Glomerular visceral epithelial cell (primary cell): Measurements from ENCODE around the gene ZSWIM8.
"Not testable (repeated sequence)": the region's sequence is repeated elsewhere in the genome, so short reads cannot be mapped to it uniquely, and the experiment has no call there.

ENCODE experiments used
- DNase-seq: peaks from one replicate; pipeline ENCODE4 v3.0.0-alpha.2; 2016; ENCODE audit errors: extremely low spot score

The ZSWIM8 gene

DNA sequence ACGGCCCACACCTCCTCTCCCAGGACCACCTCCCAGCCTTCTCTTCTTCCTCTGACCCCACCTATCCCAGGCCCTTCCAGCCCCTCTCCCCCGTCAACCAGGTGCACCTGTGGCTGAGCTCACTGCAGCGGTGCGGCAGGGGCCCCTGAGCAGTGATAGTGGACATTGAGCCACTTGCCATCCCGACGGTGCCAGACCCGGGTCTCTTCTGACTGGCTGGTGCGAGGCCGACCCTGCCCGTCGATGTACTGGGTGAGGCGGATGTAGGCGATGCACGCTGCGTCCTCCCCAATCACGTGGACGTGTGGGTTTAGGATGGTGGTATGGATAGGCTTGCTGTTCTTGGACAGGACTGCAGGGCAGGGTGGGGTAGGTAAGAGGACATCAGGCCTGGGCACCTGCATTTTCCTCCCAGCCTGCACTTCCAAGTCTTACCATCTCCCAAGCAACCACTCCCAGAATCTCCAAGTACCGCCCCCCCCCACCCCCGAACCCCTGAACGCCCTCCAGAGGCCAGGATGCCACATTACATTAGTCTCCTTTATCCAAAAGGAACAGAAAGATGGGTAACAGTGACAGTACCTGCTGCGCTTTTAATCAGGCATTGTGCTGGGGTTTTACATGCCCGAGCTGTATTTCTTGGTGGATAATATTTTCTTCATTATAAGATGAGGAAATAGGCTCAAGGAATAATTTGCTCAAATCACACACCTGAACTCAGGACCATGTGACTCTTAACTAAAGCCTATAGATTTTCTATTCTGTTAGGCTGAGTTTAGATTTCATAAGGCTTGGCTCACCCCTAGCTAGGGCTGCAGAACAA, 29.7 kb downstream of the ZSWIM8 start:
- peak; percentile 32 for DNase-seq

DNA sequence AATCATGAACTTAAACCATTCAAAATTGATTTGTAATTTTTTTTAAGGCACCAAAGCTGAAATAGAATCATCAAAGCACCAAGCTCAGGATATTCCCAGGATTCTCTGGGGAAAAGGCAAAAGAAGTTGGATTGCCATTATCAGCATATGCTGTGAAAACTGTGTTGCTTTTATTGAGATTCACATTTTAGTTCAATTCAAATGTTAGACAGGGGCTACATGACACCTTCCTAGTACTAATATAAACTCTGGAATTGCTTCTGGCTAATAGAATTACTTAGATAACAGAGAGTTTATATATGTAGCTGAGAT, 30.3 kb downstream of the ZSWIM8 start:
- no peak for DNase-seq

DNA sequence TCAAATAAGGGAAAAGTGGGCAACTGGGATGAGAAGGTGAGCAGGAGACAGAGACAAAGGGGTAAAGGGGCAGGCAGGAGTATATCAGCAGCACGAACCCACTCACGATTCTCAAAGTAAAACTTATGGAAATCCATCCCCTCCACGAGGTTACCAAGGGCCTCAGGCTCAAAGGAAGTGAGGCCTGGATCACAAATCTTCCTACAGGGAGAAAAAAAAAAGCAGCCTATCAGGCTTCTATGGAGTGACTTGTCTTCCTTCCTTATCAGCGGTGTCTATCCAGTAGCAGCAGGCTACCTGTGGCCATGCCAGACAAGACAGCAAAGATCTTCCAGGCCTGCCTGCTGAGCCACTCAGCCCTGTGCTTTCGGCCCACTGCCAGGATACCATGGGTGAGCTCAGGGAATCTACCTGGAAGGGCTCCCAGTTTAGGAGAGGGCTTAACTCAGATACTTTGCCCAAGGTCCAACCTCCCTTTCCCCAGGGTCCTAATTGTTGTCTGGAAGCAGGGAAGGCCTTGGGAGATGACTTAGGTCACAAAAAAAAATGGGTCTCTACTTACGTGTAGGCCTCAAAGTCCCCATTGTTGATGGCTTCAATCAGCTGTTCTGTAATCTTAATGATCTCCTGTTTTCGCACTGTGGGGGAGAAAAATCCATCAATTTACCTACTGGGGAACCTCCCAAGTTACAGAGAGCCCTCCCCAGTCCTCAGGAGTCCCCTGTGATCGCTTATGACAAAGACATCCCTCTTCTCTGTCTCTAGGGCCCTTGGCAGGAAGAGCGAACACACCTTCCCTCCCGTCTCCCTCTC, 31.7 kb downstream of the ZSWIM8 start:
- DNase-seq, result no peak

DNA sequence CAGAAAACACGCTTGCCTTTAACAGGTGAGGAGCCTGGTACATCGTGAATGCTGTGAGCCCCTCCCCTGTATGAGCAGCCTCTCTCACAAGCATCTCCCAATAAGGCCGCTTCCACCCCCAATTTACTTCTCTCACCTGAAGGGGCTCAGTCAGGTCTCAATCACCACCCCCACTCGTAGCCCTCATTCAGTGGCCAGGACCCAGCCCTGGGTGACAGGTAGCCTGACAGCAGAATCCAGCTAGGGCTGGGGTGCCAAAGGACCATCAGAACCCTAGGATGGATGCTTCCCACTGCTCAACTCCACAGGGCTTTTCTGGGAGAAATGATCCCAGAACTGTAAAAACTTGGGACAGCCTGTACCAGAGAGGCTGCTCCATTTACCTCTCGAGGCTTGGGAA, 32.4 kb downstream of the ZSWIM8 start:
- no peak for DNase-seq

DNA sequence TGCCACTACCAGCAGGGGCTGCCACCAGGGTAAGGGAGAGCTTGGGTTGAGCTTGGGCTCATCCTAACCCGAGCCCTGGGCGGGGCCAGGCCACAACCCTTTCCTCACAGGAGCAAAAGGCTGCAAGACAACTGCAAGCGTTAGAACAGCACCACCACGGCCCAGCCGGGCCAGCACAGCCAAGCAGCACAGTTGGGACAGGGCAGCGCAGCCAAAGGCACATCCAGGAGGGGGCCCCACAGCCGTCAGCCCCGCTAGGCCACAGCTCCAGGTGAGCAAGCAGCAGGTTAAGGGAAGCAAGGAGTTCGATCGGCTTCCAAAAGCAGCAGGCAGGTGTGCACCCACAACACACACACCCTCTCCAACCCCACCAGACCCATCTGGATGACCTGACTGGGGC, 33.0 kb downstream of the ZSWIM8 start:
- DNase-seq, result no peak

DNA sequence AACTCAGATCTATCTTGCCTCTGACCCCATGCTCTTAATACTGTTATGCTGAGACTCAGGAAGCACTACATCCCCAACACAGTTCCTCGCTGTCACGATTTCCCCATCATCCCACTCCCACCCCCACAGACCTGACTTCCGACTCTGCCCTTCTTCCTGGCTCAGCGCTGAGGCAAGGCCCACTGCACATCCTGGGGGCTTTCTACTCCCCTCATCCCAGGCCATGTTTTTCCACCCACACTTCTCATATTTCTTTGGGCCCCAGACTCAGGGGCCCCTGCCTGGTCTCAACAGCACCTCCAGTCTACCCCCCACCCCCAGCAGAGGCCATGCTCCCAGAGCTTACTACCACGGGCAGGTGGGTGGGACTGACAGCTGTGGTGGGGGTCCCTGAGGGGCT, 33.7 kb downstream of the ZSWIM8 start:
- no peak for DNase-seq

DNA sequence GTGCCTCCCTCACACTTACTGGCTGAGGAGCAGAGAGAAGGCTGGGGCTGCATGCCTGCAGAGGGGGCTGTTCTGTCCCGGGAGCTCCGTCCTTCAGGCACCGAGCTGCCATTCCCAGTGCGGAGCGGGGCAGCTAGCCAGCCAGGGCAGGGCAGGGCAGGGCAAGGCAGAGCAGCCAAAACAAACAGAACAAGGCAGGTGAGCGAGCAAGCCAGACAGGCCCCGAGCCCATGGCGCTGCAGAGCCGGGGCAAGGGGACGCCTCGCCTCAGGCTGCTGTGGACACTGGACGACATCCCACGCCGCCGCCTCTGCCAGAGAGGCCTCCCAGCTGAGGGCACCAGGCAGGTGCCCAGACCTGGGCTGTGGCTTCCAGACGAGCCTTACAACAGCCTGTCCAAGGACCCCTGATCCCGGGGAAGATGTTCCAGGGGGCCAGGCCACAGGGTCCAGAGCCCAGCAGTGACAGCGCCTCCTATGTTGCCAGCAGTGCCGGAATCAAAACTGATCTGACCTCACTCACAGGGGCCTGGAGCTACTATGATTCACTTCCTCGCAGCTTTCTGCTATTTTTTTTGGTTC, 34.2 kb downstream of the ZSWIM8 start:
- no peak for DNase-seq

DNA sequence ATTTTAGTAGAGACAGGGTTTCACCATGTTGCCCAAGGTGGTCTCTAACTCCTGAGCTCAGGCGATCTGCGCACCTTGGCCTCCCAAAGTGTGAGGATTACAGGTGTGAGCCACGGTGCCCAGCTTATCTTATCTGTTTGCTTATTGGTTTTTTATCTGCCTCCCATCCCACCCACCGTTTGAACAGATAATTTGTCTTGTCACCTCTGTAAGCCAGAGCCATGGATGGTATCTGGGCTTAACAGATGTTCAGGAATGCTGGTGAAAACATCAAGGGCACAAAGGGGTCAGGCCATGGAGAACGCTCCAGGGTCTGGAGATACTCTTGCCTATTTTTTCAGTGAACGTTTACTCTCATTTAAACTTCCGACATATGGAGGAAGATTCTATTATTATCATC, 38.0 kb downstream of the ZSWIM8 start:
- DNase-seq, result no peak

DNA sequence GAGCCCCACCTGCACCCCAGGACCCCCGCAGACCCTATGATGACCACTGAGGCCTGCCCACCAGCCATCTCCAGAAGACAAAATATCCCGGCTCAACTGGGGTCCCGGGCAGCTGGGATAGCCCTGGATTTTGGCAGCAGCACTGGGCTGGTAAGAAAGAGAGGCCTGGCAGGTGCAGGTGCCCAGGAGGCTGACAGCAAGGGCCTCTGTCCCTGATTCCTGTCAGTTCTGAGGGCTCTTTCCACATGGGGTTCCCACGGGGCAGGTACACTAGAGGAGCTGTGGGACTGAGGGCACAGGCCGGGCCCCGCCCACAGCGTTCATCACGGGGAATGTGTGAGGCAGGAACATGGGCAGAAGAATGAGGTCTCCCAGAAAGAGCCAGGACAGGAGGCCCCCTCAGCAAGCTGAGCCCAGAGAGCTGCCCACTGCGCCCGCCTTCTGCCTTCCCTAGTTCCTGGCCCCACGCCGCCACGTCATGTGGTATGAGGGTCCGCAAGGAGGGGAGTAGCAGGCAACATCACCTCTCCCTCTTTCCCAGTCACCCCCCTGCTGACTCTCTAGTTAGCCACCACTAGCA, 38.8 kb downstream of the ZSWIM8 start:
- no peak for DNase-seq

DNA sequence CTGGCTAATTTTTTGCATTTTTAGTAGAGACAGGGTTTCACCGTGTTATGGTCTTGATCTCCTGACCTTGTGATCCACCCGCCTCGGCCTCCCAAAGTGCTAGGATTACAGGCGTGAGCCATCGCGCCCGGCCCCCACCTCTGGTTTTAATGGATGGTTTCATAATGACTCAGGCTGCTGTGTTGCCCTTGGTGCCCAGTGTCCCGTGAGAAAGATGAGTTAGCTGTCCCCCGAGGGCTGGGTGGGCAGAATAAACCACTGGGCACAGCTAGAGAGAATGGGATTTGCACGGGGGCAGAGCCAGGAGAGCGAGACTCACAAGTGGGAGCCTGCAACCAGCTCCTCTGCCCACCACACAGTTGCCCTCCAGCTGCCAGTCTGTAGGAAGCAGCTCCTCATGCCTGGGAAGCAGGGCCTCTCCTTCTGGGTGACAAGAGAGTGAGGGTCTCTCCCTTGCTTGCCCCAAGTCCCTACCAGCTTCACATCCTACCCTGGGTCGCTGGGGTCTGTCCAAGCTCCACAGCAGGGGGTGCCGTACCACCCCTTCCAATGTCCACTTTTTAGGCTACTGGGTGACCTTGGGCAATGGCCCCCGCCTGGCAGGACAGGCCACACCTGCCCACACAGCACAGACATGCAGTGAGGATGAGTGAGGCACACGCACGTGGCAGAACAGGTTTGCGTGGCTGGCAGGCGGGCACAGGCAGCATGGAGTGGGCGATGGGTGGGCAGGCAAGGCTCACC, 42.1 kb downstream of the ZSWIM8 start:
- peak; percentile 90 for DNase-seq

DNA sequence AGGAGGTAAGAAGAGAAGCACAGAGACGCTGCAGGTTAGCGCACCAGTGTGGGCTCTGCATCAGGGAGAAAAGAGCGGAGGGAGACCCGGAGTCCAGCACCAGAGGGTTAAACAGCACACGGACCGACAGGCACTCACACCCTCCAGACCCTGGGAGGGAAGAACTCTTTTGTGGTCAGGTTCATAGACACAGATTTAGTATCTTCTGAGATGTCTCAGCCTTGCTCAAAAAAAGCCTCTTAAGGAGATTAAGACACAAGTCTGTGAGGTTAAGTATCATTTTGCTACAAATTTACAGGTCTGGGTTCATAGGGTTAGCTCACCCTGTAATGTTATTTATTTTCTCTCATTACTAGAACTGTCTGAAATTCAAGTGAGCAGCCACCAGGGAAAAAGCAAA, 42.8 kb downstream of the ZSWIM8 start:
- DNase-seq, result peak; percentile 41

DNA sequence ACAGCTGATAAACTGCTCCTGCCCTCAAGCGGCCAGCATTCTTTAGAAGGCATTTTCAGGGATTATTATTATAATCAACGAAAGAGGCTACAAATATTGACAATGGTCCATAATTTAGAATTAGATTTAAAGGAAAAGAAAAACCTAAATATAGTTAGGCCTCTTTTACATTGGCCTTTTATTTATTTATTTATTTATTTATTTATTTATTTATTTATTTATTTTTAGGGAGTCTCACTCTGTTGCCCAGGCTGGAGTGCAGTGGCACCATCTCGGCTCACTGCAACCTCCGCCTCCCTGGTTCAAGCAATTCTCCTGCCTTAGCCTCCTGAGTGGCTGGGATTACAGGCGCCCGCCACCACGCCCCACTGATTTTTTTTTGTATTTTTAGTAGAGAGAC, 43.7 kb downstream of the ZSWIM8 start:
- not testable (repeated sequence) for DNase-seq

DNA sequence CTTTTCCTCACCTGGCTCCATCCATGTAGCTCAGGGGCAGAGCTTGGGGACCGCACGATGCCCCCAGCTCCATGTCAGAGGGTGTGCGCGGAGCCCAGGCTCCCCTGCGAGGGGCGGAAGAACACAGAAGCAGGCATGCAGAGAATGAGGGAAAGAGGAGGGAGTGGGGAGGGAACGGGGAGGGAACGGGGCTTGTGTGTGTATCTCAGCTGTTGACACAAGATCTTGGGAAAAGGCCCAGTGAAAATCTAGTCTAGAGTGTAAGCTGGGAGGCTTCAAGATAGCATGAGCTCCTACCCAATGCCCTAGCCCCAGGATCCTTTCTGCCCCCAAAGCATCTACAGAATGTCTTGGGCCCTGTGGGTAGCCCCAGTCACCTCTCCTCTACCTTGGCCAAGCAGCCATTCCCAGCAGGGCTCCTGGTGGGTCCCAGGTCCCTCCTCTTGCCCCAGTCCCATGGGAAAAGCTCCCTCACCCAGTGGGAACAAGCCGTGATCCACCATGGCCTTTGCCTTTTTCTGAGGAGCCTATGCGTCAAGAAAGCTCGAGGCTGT, 51.1 kb downstream of the ZSWIM8 start:
- no peak for DNase-seq

DNA sequence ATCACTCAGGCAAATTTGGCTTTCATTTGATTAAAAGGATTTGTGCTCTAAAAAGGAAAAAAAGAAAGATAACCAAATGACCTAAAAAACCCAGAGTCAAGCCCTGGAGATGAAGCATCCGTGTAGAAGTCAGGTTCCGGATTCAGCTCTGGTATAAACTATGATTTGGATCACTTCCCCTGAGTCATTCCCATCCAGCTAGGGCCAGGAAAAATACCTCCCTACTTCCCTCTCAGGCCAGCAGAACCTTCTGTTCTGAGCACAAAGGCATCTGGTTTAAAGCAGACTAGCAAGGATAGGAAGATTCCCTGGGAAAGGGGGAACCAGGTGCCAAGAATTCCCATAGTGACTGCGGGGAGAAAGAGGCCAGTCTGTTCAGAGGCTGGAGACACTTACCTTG, 51.7 kb downstream of the ZSWIM8 start:
- DNase-seq, result peak; percentile 52

DNA sequence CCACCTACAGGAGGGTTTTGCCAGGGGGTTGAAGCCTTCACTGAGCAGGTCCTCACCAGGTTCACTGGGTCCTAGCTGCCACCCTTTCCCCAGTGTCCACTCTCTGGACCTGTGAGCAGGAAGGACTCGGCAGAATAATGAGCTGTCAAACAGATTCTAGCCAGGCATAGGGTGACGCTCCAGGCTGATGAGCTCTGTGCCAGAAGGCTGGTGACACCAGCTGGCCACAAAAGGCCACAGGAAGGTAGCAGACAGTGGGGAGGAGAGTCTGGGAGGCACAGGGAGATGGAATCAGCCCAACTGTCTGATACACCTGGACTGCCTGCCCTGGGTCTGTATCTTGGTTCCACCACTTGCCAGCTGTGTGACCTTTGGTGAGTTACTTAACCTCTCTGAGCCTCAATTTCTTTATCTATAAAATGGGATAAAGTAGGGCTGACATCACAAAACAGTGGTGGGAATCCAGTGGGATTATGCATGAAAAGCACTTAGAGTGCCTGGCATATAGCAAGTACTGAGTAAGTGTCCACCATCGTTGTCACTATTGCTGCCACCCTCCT, 52.7 kb downstream of the ZSWIM8 start:
- DNase-seq, result no peak

DNA sequence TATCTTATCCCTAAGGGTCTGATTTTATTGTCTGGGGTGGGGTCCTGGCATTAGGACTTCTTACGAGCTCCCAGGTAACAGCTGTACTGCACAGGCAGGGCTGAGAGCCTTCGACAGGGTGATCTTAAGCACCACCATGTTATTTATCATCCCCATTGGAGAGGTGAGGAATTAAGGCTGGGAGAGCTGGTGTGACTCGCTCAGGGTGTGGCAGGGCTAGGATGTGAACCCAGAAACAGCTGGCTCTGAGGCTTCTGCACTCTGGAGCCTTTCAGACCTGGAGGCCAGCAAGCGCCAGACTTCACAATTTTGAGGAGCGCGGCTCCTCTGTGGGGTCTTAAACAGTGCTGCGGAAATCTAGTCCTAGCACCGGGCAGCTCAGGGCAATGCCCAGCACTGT, 53.4 kb downstream of the ZSWIM8 start:
- no peak for DNase-seq

DNA sequence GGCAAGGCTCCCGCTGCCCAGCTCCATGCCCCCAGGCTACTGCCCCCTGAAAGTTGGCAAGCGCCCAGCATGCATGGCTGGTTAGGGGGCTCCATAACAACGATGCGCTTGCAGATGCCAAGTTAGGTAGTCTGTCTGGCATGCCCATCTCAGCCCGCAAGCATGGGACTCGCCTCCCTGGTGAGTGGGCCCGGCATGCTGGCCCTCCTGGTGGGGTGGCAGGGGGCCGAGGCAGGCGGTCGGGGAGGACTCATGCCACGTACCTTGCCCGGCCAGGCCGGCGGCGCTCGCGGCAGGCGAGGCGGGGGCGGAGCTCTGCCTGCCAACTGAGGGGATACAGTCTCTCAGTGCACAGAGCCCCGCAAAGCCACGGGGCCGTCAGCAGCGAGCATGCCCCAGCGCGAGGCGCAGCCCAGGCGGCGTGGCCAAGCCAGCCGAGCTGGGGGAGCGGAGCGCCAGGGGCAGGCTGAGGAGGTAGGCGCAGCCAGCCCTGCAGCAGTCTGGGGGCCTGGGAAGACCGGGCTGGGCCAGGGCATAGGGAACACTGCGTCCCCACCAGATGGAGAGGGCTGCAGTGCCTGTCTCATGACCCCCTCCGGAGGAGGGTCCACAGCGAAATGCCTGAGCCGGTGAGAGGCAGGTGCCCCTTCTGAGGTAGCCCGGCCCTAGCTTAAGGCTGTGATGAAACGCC, 54.0 kb downstream of the ZSWIM8 start:
- no peak for DNase-seq

DNA sequence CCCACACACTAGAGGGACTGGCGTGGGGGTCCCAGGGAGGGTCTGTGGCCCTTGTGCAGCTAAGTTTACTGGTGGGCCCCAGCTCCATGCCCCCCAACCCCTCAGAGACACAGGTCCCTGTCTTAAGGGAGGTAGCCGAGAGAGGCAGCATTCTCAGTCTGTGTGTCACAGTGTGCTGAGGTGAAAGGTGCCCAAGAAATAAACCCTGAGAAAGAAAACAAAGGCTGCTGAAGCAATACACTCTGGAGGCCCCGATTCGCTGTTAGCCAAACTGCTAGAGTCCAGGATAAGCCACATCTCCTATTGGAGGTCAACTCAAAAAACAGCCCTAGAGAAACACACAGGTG, 54.6 kb downstream of the ZSWIM8 start:
- no peak for DNase-seq

DNA sequence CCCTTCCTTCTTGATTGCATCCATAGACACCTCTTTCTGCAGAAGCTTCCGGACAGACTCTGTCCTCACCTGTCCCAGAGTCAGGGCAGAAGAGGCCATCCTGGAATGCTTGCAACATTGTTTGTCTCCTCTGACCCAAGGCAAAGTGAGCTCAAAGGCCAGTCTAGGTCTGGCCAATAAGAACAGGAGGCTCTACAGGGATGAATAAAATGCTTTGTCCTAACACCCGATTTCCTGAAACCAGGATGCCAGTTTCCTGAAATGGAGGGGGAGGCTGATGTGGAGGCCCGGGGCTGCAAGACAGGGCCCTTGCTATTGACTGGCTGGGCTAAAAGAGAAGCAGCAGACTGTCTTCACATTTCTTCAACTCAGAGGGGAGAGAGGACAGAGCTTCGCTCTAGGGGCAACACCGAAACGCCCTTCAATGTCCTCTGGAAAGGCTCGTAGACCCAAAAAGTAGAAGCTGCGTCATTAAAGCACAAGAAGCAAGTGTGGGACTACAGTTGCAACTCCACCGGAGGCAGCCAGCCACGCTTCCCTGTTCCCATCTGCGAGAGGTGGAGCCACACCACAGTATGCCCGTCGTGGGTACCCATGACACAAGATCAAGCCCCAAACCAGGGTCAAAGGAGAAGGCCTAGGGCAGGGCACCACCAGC, 55.1 kb downstream of the ZSWIM8 start:
- no peak for DNase-seq

DNA sequence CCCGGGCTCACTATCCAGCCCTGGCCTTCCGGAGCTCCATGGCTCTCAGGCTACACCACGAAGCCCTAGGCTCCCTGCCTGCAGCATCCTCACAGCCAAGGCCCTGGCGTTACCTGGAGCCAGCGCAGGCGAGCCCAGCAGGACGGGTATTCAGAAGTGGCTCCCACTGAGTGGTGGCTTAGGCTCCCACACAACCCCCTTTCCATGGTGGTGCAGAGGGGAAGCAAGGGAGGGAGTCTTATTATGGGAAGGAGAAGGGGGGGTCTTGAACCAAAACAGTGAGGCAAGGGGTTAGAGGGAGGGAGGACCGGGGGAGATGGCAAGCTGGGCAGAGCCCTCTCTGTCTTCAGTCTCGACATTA, 55.6 kb downstream of the ZSWIM8 start:
- no peak for DNase-seq
